Breast epithelium (tissue), 4 donors: ENCODE data around the gene OSCP1. TPM values are rescaled to one million over a fixed set of nuclear protein-coding genes. Genes with fewer than 3 reads are reported as not detected.

Source experiments
- DNase-seq, 2 donors: peaks; one replicate each; pipeline ENCODE4 v3.0.0-alpha.2; 2019; ENCODE audit warnings: low spot score in 2 of 2
- H3K27ac ChIP-seq, 2 donors: fragments of 200-600 bp; sonication (generic) in 1 of 2; one replicate each; pipeline ENCODE4 v1.5.1; 2016 to 2019; ENCODE audit warnings: mild to moderate bottlenecking in 1 of 2
- H3K27me3 ChIP-seq, 2 donors: fragments of 200-600 bp; sonication (generic) in 1 of 2; one replicate each; pipeline versions ENCODE4 v1.5.1 to v1.6.0; 2017 to 2019; ENCODE audit warnings: control low read depth in 1 of 2, mild to moderate bottlenecking in 1 of 2
- H3K36me3 ChIP-seq: fragments of 200-600 bp; one replicate; pipeline ENCODE4 v1.5.1; 2019
- H3K4me1 ChIP-seq, 2 donors: fragments of 200-600 bp; sonication (generic); one replicate each; pipeline ENCODE4 v1.5.1; 2016 to 2019; ENCODE audit warnings: control low read depth in 1 of 2
- H3K4me3 ChIP-seq, 3 donors: fragments of 200-600 bp; sonication (generic); 1 replicate in 2 of 3; 2 replicates in 1 of 3; pipeline ENCODE4 v1.5.1; 2016 to 2019; ENCODE audit warnings: mild to moderate bottlenecking in 3 of 3, moderate library complexity in 2 of 3
- H3K9me3 ChIP-seq, 2 donors: fragments of 200-600 bp; sonication (generic) in 1 of 2; one replicate each; pipeline ENCODE4 v1.5.1; 2016 to 2019; ENCODE audit warnings: control low read depth in 1 of 2
- POLR2A ChIP-seq: fragments of 450-650 bp; IDR thresholded peaks from one replicate; pipeline ENCODE4 v1.6.1; 2016; ENCODE audit warnings: antibody characterized with exemption, mild to moderate bottlenecking, moderate library complexity
- POLR2AphosphoS5 ChIP-seq, 3 donors: sonication (generic); formaldehyde crosslinking; IDR thresholded peaks; one replicate each; pipeline ENCODE4 v1.6.1; 2017; ENCODE audit warnings: antibody characterized with exemption in 3 of 3
- intact Hi-C: fragments of 100-400 bp; cut with DNase I; formaldehyde crosslinking; loops from one replicate; pipeline ENCODE4 v1.15.1; 2023; ENCODE audit warnings: low total_unique reads
- total RNA-seq, 3 donors: library from RNA; depleted of rRNA; stranded (reverse); fragments of >200 nt; gene quantifications; one replicate each; pipeline ENCODE4 v1.1.0, GENCODE V29; 2016
- TF ChIP-seq, protein P1 (sequence below), 3 donors: fragments of 450-650 bp; IDR thresholded peaks; one replicate each; pipeline ENCODE4 v1.5.1; 2016 to 2017; ENCODE audit warnings: antibody characterized with exemption in 3 of 3, mild to moderate bottlenecking in 3 of 3, moderate library complexity in 3 of 3

Gene OSCP1
- total RNA-seq, 3 donors from 2014 or later: 12.5 to 19.3 (median 15.1) TPM

DNA sequence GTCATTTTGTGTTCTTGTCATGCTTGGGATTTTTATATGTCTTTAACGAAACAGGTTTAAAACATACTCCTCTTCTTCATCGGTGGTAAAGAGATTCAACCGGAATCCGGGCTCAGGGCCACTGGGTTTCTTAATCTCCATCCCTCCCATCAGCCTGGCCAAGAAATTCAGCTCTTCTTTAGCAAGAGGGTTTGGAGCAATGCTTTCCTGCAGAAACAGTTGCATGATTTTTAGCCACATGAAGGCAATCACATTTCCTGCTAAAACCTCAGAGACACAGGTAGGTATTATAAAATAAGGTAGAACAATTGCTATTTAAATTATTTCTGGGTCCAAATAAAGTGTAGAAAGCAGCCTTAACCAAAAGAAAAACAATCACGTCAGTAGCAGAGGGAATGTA is 29.8 kb downstream of the OSCP1 start:
- no peaks in the 10 kb centered on the region for H3K27me3 ChIP-seq
- TF ChIP-seq POLR2A: no peak
- TF ChIP-seq, protein P1, sequence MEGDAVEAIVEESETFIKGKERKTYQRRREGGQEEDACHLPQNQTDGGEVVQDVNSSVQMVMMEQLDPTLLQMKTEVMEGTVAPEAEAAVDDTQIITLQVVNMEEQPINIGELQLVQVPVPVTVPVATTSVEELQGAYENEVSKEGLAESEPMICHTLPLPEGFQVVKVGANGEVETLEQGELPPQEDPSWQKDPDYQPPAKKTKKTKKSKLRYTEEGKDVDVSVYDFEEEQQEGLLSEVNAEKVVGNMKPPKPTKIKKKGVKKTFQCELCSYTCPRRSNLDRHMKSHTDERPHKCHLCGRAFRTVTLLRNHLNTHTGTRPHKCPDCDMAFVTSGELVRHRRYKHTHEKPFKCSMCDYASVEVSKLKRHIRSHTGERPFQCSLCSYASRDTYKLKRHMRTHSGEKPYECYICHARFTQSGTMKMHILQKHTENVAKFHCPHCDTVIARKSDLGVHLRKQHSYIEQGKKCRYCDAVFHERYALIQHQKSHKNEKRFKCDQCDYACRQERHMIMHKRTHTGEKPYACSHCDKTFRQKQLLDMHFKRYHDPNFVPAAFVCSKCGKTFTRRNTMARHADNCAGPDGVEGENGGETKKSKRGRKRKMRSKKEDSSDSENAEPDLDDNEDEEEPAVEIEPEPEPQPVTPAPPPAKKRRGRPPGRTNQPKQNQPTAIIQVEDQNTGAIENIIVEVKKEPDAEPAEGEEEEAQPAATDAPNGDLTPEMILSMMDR (IDR thresholded peaks at IDR 0.05): no peak
- no peak for TF ChIP-seq POLR2AphosphoS5 (IDR thresholded peaks at IDR 0.05)
- H3K4me3 ChIP-seq: no peak overlapping the region
- peak overlapping the region; percentile 68 for H3K27ac ChIP-seq
- DNase-seq: no peak
- peaks cover 5% of the 10 kb centered on the region for H3K36me3 ChIP-seq
- H3K4me1 ChIP-seq: peaks cover 0 to 6% of the 10 kb centered on the region in 2 donors
- H3K9me3 ChIP-seq: no peaks in the 10 kb centered on the region
- intact Hi-C loops: loop anchor here (10.0 kb wide), 1 partner anchor 66 kb away; no protein-coding TSS in a partner anchor

DNA sequence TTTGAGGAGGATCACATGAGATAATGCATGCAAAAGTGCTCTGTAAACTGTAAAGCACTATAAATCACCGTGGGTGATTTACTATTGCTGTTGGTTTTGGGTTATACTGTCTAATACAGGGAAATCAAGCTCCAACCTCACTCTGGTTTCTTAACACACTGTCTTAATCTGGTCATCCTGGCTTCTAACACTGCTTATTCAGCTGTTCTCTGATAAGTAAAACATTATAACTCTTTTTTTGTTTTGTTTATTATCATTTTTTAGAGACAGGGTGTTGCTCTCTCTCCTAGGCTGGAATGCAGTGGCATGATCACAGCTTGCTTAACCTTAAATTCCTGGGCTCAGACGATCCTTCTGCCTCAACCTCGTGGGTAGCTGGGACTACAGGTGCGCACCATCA is 30.7 kb downstream of the OSCP1 start:
- no peaks in the 10 kb centered on the region for H3K9me3 ChIP-seq
- no peaks in the 10 kb centered on the region for H3K27me3 ChIP-seq
- H3K36me3 ChIP-seq: peaks cover 5% of the 10 kb centered on the region
- intact Hi-C loops: no loop called here
- H3K4me1 ChIP-seq: peaks cover 0 to 6% of the 10 kb centered on the region in 2 donors
- TF ChIP-seq POLR2AphosphoS5 (IDR thresholded peaks at IDR 0.05) (no peak), POLR2A (no peak)
- TF ChIP-seq, protein P1 (IDR thresholded peaks at IDR 0.05): no peak
- peak overlapping the region in 1 of 2 donors; percentile 32 for H3K27ac ChIP-seq
- H3K4me3 ChIP-seq: no peak overlapping the region
- no peak for DNase-seq

- Histone ChIP-seq H3K27ac (peak overlapping the region in 1 of 2 donors; percentile 32), H3K36me3 (peaks cover 5% of the 10 kb centered on the region), H3K27me3 (no peaks in the 10 kb centered on the region), H3K4me1 (peaks cover 0 to 6% of the 10 kb centered on the region in 2 donors), H3K9me3 (no peaks in the 10 kb centered on the region), H3K4me3 (no peak overlapping the region)
- intact Hi-C loops: no loop called here
- no peak for TF ChIP-seq POLR2A
- TF ChIP-seq, protein P1 (IDR thresholded peaks at IDR 0.05): no peak
- TF ChIP-seq POLR2AphosphoS5 (IDR thresholded peaks at IDR 0.05): no peak
- DNase-seq: no peak
Observed at GRCh38 chr1:36419140-36419539, 31.1 kb downstream of the OSCP1 start.

DNA sequence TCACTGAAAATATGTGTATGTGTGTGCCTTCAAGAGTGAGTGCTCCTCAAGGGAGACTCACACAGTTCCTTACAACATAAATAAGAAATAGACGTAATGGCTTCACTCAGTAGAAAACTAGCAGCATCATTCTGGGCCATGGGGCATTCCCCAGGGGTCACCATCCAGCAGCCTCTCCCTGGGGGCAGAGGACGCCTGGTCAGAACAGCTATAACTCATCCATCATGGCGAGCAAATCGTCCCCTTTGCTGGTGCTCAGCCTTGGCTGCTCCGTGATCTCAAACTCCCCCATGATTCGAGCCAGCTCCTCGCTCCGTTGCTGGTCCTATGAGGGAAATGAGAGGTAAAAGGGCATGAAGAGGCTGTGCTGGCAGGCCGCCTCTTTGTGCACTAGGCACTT is 32.3 kb downstream of the OSCP1 start:
- peaks cover 0 to 6% of the 10 kb centered on the region in 2 donors for H3K4me1 ChIP-seq
- H3K27me3 ChIP-seq: no peaks in the 10 kb centered on the region
- H3K27ac ChIP-seq: no peak overlapping the region
- no peaks in the 10 kb centered on the region for H3K9me3 ChIP-seq
- H3K36me3 ChIP-seq: peaks cover 5% of the 10 kb centered on the region
- no peak overlapping the region for H3K4me3 ChIP-seq
- intact Hi-C loops: no loop called here
- DNase-seq: no peak
- TF ChIP-seq POLR2AphosphoS5 (IDR thresholded peaks at IDR 0.05) (no peak), POLR2A (no peak)
- TF ChIP-seq, protein P1 (IDR thresholded peaks at IDR 0.05): no peak

DNA sequence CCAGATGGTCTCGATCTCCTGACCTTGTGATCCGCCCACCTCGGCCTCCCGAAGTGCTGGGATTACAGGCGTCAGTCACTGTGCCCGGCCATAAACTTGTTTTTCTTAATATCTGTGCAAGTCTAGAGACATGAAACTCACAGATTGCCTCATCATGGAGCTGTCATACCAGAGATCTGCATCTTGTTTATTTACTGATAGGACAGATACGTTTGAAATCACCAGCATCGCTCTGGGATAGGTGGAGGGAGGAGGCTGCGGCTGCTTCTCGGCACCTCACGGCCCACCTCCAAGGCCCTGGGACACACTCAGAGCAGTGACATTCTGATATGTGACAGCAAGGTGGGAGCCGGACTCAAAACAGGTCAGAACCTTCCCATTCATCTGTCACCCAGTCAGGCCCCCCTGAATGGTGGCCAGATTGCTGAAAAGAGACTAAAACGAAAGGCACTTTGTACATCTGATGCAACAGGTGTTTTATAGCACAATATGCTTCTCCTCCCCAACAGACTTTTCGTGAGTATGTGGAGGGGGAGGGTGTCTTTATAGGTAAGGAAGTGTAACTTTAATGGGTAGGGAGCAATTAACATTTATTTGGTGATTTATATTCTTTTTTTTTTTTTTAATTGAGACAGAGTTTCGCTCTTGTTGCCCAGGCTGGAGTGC is 34.5 kb downstream of the OSCP1 start:
- peaks cover 0 to 6% of the 10 kb centered on the region in 2 donors for H3K4me1 ChIP-seq
- H3K27me3 ChIP-seq: no peaks in the 10 kb centered on the region
- no peaks in the 10 kb centered on the region for H3K9me3 ChIP-seq
- H3K27ac ChIP-seq: no peak overlapping the region
- no peak overlapping the region for H3K4me3 ChIP-seq
- H3K36me3 ChIP-seq: no peaks in the 10 kb centered on the region
- no peak for DNase-seq
- intact Hi-C loops: no loop called here
- TF ChIP-seq, protein P1 (IDR thresholded peaks at IDR 0.05): no peak
- TF ChIP-seq POLR2AphosphoS5 (IDR thresholded peaks at IDR 0.05) (no peak), POLR2A (no peak)
